ENCODE measurements around the gene RHBDD3.

Gene RHBDD3

DNA sequence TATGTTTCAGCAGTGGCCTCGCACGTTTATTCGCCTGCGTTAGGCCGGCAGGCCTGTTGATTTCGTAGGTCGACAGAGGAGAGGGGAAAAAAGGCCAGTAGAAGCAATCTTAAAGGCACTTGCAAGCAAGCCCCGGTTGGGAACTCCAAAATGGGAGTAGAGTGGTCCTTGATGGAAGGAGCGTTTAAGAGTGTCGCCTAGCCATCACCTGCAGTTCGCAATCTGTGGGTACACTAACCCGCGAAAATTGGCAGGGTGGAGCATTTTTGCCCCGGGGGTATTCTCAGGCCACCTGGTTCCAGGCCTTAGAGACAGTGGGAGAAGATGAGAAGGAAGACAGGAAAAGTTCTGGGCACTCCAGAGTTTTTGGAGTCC, 1.4 kb upstream of the RHBDD3 start:
- peaks cover 70% of the 10 kb centered on the region for H3K4me1 Mint-ChIP-seq

DNA sequence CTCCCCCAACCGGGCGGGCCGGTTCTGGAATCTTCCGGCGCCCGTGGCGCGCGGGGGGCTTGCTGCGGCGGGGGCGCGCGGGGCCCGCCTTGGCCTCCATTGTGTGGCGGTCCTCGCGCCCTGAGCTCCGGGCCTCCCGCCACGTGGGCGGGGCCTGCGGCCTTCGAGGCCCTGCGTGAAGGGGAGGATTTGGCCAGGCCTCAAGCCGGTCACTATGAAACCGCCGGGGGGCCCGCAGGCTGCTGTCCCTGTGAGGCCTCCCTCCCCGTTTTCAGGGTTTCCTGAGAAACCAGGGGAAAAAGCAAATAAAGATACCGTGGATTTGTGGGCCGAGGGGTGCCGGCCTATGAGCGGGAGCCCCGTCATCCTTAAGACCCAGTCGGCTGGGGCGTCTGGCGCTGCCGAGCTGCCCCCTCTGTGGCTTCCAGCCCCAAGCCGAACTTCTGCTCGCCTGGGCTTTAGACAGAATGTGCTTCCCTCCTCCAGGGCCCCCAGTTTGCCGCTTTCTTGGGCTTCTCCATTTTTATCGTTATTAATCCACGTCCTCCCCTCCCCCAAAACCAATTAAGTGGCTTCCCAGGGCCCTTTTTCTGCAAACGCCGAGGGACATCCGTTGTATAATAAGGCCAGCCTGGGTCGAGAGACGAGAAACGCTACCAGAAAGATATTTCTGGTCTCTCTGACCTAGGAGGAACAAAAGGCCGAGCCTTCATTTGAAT, 889 bp upstream of the RHBDD3 start:
- TF ChIP-seq, protein P1, sequence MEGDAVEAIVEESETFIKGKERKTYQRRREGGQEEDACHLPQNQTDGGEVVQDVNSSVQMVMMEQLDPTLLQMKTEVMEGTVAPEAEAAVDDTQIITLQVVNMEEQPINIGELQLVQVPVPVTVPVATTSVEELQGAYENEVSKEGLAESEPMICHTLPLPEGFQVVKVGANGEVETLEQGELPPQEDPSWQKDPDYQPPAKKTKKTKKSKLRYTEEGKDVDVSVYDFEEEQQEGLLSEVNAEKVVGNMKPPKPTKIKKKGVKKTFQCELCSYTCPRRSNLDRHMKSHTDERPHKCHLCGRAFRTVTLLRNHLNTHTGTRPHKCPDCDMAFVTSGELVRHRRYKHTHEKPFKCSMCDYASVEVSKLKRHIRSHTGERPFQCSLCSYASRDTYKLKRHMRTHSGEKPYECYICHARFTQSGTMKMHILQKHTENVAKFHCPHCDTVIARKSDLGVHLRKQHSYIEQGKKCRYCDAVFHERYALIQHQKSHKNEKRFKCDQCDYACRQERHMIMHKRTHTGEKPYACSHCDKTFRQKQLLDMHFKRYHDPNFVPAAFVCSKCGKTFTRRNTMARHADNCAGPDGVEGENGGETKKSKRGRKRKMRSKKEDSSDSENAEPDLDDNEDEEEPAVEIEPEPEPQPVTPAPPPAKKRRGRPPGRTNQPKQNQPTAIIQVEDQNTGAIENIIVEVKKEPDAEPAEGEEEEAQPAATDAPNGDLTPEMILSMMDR (IDR thresholded peaks at IDR 0.05) = no peak
- DNase-seq = peak; percentile 62
- H3K4me3 Mint-ChIP-seq = peak overlapping the region; percentile 96
- peak overlapping the region; percentile 100 for H3K27ac Mint-ChIP-seq
- no peaks in the 10 kb centered on the region for H3K9me3 Mint-ChIP-seq
- H3K27me3 Mint-ChIP-seq (ENCODE audit: low read depth, poor library complexity) = peaks cover 5% of the 10 kb centered on the region
- H3K36me3 Mint-ChIP-seq (ENCODE audit: low read depth) = peaks cover 44% of the 10 kb centered on the region
- H3K4me1 Mint-ChIP-seq = peaks cover 69% of the 10 kb centered on the region

More for the DNA sequence above, 1.4 kb upstream of the RHBDD3 start:
- Mint-ChIP-seq H3K9me3 (no peaks in the 10 kb centered on the region), H3K27ac (peak overlapping the region; percentile 98), H3K36me3 (ENCODE audit: low read depth) (peaks cover 49% of the 10 kb centered on the region), H3K4me3 (peak overlapping the region; percentile 96), H3K27me3 (ENCODE audit: low read depth, poor library complexity) (peaks cover 5% of the 10 kb centered on the region)
- DNase-seq = no peak
- TF ChIP-seq, protein P1 (IDR thresholded peaks at IDR 0.05) = no peak

DNA sequence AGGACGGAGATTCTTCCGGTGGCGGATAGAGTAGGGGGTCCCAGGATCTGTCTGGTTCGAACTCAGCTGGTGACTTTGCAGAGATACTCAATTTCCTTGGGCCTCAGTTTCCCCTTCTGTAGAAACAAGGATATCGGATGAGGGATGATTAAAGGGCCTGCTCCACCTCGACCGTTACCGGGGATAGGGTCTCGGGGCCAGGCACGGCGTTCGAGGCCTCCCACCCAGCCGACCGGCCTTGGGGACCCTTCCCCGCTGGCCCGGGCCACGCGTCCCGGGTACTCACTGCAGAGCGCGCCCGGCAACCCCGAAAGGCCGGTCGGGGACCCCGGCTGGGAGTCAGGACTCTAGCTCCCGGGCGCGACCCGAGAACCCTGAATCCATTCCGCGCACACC, 321 bp downstream of the RHBDD3 start:
- Mint-ChIP-seq H3K27ac (peak overlapping the region; percentile 77), H3K9me3 (no peaks in the 10 kb centered on the region), H3K27me3 (ENCODE audit: low read depth, poor library complexity) (peaks cover 5% of the 10 kb centered on the region), H3K4me3 (peak overlapping the region; percentile 96), H3K4me1 (peaks cover 59% of the 10 kb centered on the region), H3K36me3 (ENCODE audit: low read depth) (peaks cover 33% of the 10 kb centered on the region)
- DNase-seq = no peak
- TF ChIP-seq, protein P1 (IDR thresholded peaks at IDR 0.05) = no peak

DNA sequence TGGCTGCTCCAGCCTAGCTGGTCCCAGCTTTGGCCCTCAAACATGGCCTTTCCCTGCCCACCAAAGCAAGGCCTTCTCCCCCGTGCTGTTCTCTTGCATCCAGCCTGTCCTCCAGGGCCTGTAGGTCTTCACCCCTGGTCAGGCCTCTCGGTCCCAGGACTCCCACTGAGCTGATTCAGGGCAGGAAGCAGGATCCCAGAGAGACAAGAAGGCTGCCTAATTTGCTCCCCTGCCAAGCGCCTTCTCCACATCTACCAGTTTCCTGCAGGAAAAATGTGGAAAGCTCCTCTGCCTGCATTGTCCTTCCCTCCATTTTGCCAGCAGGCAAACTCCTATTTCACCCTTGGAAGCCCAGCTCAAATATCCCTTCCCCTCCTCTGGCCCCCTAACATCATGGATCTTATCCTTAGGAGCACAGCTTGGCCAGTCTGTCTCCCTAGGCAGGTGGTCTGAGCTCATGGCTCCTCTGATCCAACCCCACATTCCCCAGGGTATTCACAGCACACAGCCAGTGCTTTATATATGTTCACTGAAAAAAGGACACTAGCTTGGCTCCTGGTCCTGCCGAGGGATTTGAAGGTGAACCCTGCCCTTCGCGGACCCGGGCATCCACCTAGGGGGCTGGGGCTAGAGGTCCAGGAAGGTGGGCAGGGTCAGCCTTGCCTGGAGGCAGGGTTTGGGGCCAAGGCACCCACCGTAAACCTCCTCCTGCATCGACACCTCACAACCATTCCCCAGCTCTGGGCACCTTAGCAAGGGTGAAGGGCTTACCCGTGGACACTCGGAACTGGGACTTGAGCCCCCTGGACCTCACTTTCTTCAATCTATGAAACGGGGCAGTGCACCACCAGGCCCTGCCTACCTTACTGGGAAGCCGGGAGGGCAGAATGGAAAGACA, 968 bp downstream of the RHBDD3 start:
- Mint-ChIP-seq H3K27me3 (ENCODE audit: low read depth, poor library complexity) (peaks cover 5% of the 10 kb centered on the region), H3K27ac (peak overlapping the region; percentile 77), H3K4me3 (peak overlapping the region; percentile 96), H3K4me1 (peaks cover 52% of the 10 kb centered on the region), H3K36me3 (ENCODE audit: low read depth) (peaks cover 30% of the 10 kb centered on the region), H3K9me3 (no peaks in the 10 kb centered on the region)
- peak; percentile 23 for DNase-seq
- TF ChIP-seq, protein P1 (IDR thresholded peaks at IDR 0.05) = no peak

DNA sequence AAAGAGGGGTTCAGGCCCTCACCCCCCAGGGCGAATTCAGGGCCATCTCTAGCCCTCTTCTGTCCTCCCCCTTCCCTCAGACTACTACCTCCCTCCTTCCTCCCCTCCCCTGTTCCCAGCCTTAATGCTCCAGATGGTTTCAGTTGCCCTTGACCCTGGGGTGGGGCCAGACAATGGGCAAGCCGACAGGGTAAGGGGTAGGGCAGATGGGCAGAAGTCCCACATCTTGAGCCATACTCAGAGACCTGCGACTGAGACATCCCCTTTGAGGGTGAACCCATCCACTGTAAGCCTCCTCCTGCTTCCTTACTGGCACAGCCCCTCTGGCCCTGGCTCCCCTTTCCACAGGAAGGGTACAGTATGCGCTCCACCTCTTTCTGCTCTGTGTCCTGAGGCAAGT, 1.9 kb downstream of the RHBDD3 start:
- H3K27ac Mint-ChIP-seq = peak overlapping the region; percentile 77
- TF ChIP-seq, protein P1 (IDR thresholded peaks at IDR 0.05) = no peak
- peaks cover 43% of the 10 kb centered on the region for H3K4me1 Mint-ChIP-seq
- H3K4me3 Mint-ChIP-seq = peak overlapping the region; percentile 96
- no peaks in the 10 kb centered on the region for H3K9me3 Mint-ChIP-seq
- H3K27me3 Mint-ChIP-seq (ENCODE audit: low read depth, poor library complexity) = peaks cover 5% of the 10 kb centered on the region
- peaks cover 24% of the 10 kb centered on the region for H3K36me3 Mint-ChIP-seq (ENCODE audit: low read depth)
- no peak for DNase-seq
